ENCODE measurements around the gene CDH4.

Gene CDH4

DNA sequence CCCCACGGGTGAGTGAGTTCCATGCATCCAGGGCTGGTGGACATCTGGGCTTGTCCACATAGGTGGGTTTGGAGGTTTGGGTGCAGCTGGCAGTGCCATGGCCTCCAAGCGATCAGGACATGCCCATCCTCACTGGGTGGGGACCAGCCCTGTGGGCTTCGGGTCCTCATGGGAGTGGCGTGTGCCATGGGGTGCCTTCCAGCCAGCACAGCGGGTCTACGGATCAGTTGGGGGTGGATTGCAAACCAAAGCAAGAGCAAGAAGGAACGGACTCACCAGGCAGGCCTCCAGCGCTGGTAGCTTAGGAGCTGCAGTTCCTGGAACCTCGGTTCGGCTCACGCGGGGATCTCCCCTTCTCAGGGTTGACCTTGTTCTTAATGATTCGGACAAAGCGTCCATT, 449.3 kb downstream of the CDH4 start:
- Mint-ChIP-seq H3K36me3 (no peaks in the 10 kb centered on the region), H3K27me3 (no peaks in the 10 kb centered on the region), H3K4me1 (no peaks in the 10 kb centered on the region), H3K9me3 (peaks cover 0 to 1% of the 10 kb centered on the region in 2 donors), H3K27ac (no peak overlapping the region), H3K4me3 (no peak overlapping the region)
- ATAC-seq (replicated peaks) (no peak), DNase-seq (no peak)

GRCh38 chr20:61701802-61702201, 449.7 kb downstream of the CDH4 start:
- no peak overlapping the region for H3K27ac Mint-ChIP-seq
- DNase-seq: no peak
- H3K9me3 Mint-ChIP-seq: peaks cover 0 to 1% of the 10 kb centered on the region in 2 donors
- H3K36me3 Mint-ChIP-seq: no peaks in the 10 kb centered on the region
- ATAC-seq (replicated peaks): no peak
- no peaks in the 10 kb centered on the region for H3K4me1 Mint-ChIP-seq
- H3K27me3 Mint-ChIP-seq: no peaks in the 10 kb centered on the region
- H3K4me3 Mint-ChIP-seq: no peak overlapping the region

GRCh38 chr20:61702246-61702645, 450.2 kb downstream of the CDH4 start:
- Mint-ChIP-seq H3K4me1 (no peaks in the 10 kb centered on the region), H3K27ac (no peak overlapping the region), H3K9me3 (no peaks in the 10 kb centered on the region), H3K36me3 (no peaks in the 10 kb centered on the region), H3K4me3 (no peak overlapping the region), H3K27me3 (no peaks in the 10 kb centered on the region)
- no peak for ATAC-seq (replicated peaks)
- DNase-seq: no peak

DNA sequence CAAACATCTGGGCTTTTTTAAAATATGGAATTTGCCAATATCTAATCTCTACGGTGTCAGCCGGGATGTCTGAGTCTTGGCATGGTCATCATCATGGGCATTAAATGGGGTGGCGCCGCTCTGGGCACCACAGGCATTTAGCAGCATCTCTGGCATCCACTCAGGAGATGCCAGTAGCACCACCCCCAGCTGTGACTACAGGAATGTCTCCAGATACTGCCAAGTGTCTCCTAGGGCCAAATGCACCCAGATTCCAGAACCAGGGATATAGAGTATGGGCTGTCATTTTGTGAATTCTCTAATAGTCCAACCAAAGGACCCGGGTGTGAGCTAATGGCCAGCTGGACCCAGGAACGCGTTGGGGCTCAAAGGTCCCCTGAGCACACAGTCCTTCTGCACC, 452.6 kb downstream of the CDH4 start:
- Mint-ChIP-seq H3K9me3 (no peaks in the 10 kb centered on the region), H3K4me3 (no peak overlapping the region), H3K4me1 (no peaks in the 10 kb centered on the region), H3K27ac (no peak overlapping the region), H3K27me3 (no peaks in the 10 kb centered on the region), H3K36me3 (no peaks in the 10 kb centered on the region)
- ATAC-seq (replicated peaks): no peak
- DNase-seq: no peak

- Mint-ChIP-seq H3K4me1 (no peaks in the 10 kb centered on the region), H3K27me3 (no peaks in the 10 kb centered on the region), H3K4me3 (no peak overlapping the region), H3K27ac (no peak overlapping the region), H3K36me3 (no peaks in the 10 kb centered on the region), H3K9me3 (no peaks in the 10 kb centered on the region)
- DNase-seq: no peak
- no peak for ATAC-seq (replicated peaks)
These were observed 453.6 kb downstream of the CDH4 start for GRCh38 chr20:61705386-61706258.

DNA sequence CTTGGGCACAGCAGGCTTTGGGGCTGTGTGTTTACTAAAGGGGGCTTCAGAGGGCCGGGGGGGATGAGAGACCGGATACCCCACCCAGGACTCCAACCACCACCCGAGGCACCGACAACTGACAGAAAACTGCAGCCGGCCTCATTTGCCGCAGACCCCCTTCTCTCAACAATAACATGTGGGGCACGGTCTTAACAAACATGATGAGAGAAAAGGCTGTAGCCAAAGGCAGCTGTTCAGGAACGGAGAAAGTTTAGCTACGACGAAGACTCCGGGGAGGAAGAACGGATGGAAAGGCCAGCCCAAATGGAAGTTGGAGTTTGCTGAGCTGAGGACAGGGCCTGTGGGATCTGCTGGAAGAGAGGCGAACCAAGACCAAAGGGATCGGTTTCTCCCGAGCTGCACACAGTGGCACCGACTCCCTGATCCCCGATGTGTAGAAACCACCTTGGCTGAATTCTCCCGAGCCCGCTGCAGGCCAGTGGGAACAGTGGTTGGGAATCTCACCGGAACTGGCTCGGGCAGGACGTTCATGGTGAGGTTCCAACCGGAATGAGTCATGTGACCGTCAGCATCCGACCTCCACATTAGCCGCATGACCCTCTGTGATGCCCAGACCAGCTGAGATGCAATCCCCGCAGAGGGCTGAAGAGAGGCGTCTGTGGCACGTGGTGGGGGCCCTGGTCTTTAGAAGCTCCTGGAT, 454.3 kb downstream of the CDH4 start:
- no peak for ATAC-seq (replicated peaks)
- H3K27me3 Mint-ChIP-seq: no peaks in the 10 kb centered on the region
- H3K4me3 Mint-ChIP-seq: no peak overlapping the region
- no peaks in the 10 kb centered on the region for H3K36me3 Mint-ChIP-seq
- DNase-seq: no peak
- no peaks in the 10 kb centered on the region for H3K4me1 Mint-ChIP-seq
- H3K9me3 Mint-ChIP-seq: peaks cover 0 to 4% of the 10 kb centered on the region in 2 donors
- H3K27ac Mint-ChIP-seq: no peak overlapping the region

DNA sequence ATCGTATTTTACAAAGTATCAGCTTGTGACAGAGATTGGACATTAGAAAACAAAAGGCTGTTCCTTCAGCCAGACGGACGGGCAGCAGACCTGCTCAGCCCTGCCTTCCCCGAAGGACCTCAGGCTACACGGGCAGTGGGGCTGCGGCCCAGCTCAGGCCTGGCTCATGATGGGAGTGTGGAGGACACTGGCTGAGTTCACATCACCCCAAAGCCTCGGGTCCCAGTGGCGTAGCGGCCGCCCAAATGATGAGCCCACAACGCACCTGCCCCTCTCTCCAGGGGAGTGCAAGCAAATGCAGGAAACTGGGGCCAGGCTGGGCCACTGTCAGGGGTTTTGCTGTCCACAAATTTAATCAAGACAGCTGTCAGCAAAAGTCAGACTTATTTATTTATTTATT, 456.8 kb downstream of the CDH4 start:
- Mint-ChIP-seq H3K36me3 (no peaks in the 10 kb centered on the region), H3K9me3 (peaks cover 0 to 8% of the 10 kb centered on the region in 2 donors), H3K4me3 (no peak overlapping the region), H3K4me1 (peaks cover 0 to 1% of the 10 kb centered on the region in 2 donors), H3K27ac (no peak overlapping the region), H3K27me3 (no peaks in the 10 kb centered on the region)
- DNase-seq (no peak), ATAC-seq (replicated peaks) (no peak)

- Mint-ChIP-seq H3K36me3 (no peaks in the 10 kb centered on the region), H3K4me3 (no peak overlapping the region), H3K27ac (no peak overlapping the region), H3K9me3 (peaks cover 0 to 8% of the 10 kb centered on the region in 2 donors), H3K4me1 (peaks cover 0 to 1% of the 10 kb centered on the region in 2 donors), H3K27me3 (no peaks in the 10 kb centered on the region)
- ATAC-seq (replicated peaks) (no peak), DNase-seq (no peak)
These were observed 458.0 kb downstream of the CDH4 start for GRCh38 chr20:61710108-61710507.

- no peak overlapping the region for H3K27ac Mint-ChIP-seq
- DNase-seq: no peak
- ATAC-seq (replicated peaks): no peak
- H3K36me3 Mint-ChIP-seq: no peaks in the 10 kb centered on the region
- H3K4me1 Mint-ChIP-seq: peaks cover 0 to 1% of the 10 kb centered on the region in 2 donors
- no peaks in the 10 kb centered on the region for H3K27me3 Mint-ChIP-seq
- H3K9me3 Mint-ChIP-seq: peaks cover 0 to 8% of the 10 kb centered on the region in 2 donors
- H3K4me3 Mint-ChIP-seq: no peak overlapping the region
These were observed 460.6 kb downstream of the CDH4 start for GRCh38 chr20:61712688-61713087.

- no peak for ATAC-seq (replicated peaks)
- Mint-ChIP-seq H3K27ac (no peak overlapping the region), H3K27me3 (peaks cover 8 to 16% of the 10 kb centered on the region in 2 donors), H3K36me3 (no peaks in the 10 kb centered on the region), H3K9me3 (no peaks in the 10 kb centered on the region), H3K4me3 (no peak overlapping the region), H3K4me1 (peaks cover 0 to 12% of the 10 kb centered on the region in 2 donors)
- no peak for DNase-seq
These were observed 466.4 kb downstream of the CDH4 start for GRCh38 chr20:61718361-61719005.

DNA sequence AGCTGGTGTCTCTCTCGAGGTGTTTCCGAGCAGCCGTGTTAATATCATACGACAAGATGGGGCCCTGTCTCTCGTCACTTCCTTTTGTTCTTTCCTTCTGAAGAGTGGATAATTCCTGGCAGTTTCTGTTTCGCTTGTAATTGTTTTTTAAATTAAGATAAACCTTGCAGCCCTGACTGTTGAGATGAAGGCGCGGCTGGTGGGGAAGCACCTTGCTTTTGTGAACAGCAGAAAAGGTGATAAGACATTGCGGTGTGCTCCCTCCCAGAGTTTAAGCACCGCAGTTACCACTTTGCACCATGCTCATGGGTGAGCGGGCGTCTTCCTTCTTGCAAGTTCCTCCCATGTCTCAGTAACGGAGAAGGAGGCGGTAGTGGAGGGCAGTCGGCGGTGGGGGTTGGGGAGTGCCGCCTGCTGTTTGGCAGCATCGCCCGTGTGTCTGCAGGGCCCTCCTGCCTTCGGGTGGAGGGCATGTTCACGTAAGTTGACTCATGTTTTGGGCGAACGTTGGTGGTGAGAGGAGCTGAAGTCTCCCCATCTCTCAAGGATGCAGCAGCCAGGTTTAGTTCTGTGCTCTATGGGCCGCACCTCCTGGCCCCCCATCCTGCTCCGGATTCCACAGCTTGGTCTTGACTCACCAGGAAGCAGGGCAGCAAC, 467.8 kb downstream of the CDH4 start:
- DNase-seq: no peak
- Mint-ChIP-seq H3K9me3 (no peaks in the 10 kb centered on the region), H3K4me1 (peaks cover 0 to 12% of the 10 kb centered on the region in 2 donors), H3K36me3 (no peaks in the 10 kb centered on the region), H3K27me3 (peaks cover 8 to 16% of the 10 kb centered on the region in 2 donors), H3K4me3 (peak overlapping the region; percentile 11 to 71), H3K27ac (no peak overlapping the region)
- peak in 1 of 2 donors; percentile 33 for ATAC-seq (replicated peaks)

GRCh38 chr20:61720348-61720696, 468.3 kb downstream of the CDH4 start:
- Mint-ChIP-seq H3K27me3 (peaks cover 8 to 16% of the 10 kb centered on the region in 2 donors), H3K36me3 (no peaks in the 10 kb centered on the region), H3K4me1 (peaks cover 0 to 12% of the 10 kb centered on the region in 2 donors), H3K4me3 (no peak overlapping the region), H3K27ac (no peak overlapping the region), H3K9me3 (no peaks in the 10 kb centered on the region)
- DNase-seq: no peak
- ATAC-seq (replicated peaks): no peak

DNA sequence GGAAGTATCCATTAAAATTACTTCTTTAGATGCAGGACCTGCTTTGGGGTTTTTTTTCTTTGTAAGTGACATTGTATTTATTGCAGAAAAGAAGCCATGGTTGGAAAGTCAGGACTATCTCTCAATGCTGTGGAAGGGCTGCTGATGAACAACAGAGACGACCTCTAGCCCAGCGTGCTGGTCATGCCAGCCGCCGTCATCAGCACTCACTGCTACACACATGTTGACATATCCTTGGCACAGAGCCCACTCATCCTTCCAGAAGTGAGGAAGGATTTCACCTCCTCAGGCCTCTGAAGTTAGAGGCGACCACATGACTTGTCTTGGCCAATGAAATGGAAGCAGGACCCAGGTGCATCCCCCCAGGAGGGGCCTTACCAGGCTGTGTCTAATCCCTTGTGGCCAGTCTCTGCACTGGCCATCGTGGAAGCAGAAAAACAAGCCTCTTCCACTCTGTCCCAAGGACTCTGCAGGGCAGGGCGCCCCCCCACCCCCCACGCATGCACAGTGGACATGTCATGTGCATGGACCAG, 470.2 kb downstream of the CDH4 start:
- Mint-ChIP-seq H3K36me3 (no peaks in the 10 kb centered on the region), H3K4me3 (no peak overlapping the region), H3K27me3 (peaks cover 8 to 16% of the 10 kb centered on the region in 2 donors), H3K9me3 (no peaks in the 10 kb centered on the region), H3K4me1 (peaks cover 0 to 12% of the 10 kb centered on the region in 2 donors), H3K27ac (no peak overlapping the region)
- DNase-seq (no peak), ATAC-seq (replicated peaks) (no peak)
